ENCODE results near the gene TMEM238. TPM values are rescaled to one million over a fixed set of nuclear protein-coding genes. Genes with fewer than 3 reads are reported as not detected.

Gene TMEM238
- polyA plus RNA-seq, 1 of the 3 experiments (the other 2 are of a cell fraction) = 0.12 TPM

GRCh38 chr19:55385724-55386492 lies 1.8 kb upstream of the TMEM238 start, which contains the start of gene RPL28 (continued):
- no peak; the same call in 1 of the 2 replicates for TF ChIP-seq IRF3 (IDR thresholded peaks at IDR 0.05; ENCODE audit: low read depth, low read length)
- TF ChIP-seq ZBTB33 (IDR thresholded peaks at IDR 0.05; ENCODE audit: borderline replicate concordance, low read depth) = no peak
- TF ChIP-seq RAD21 (IDR thresholded peaks at IDR 0.05; ENCODE audit: low read length) = no peak
- peak; percentile 90 for TF ChIP-seq GABPA (IDR thresholded peaks at IDR 0.05; ENCODE audit: low read depth)
- no peak for TF ChIP-seq RXRA (IDR thresholded peaks at IDR 0.05; ENCODE audit: borderline replicate concordance, low read depth)
- no peak for TF ChIP-seq FOSL2 (IDR thresholded peaks at IDR 0.05; ENCODE audit: borderline replicate concordance, low read depth)
- no peak for TF ChIP-seq MEF2A (IDR thresholded peaks at IDR 0.05; ENCODE audit: borderline replicate concordance, low read depth)
- TF ChIP-seq MXI1 (IDR thresholded peaks at IDR 0.05; ENCODE audit: low read depth, low read length) = peak; percentile 21; the same call in 1 of the 2 replicates
- peak; percentile 100 for TF ChIP-seq POLR2AphosphoS5 (IDR thresholded peaks at IDR 0.05; ENCODE audit: low read depth, low read length)
- no peak for TF ChIP-seq NRF1 (IDR thresholded peaks at IDR 0.05; ENCODE audit: low read depth, low read length)
- TF ChIP-seq FOXM1 (IDR thresholded peaks at IDR 0.05; ENCODE audit: low read depth) = no peak
- no peak for TF ChIP-seq CHD2 (IDR thresholded peaks at IDR 0.05; ENCODE audit: low read length, partially characterized antibody)
- no peak for TF ChIP-seq CTCF (IDR thresholded peaks at IDR 0.05)
- TF ChIP-seq YY1 (IDR thresholded peaks at IDR 0.05; ENCODE audit: low read depth) = peak; percentile 53
- no peak for TF ChIP-seq JUND (IDR thresholded peaks at IDR 0.05)
- TF ChIP-seq EZH2phosphoT487 (IDR thresholded peaks at IDR 0.05; ENCODE audit: borderline replicate concordance, low read depth) = no peak
- peak; percentile 63 for TF ChIP-seq ELF1 (IDR thresholded peaks at IDR 0.05)
- TF ChIP-seq TAF1 (IDR thresholded peaks at IDR 0.05; ENCODE audit: borderline replicate concordance, low read depth, low read length) = peak; percentile 100
- TF ChIP-seq RCOR1 (IDR thresholded peaks at IDR 0.05; ENCODE audit: low read length) = no peak
- TF ChIP-seq USF1 (IDR thresholded peaks at IDR 0.05; ENCODE audit: borderline replicate concordance, low read depth) = no peak
- TF ChIP-seq NFIC (IDR thresholded peaks at IDR 0.05; ENCODE audit: borderline replicate concordance) = no peak
